Mucosa of stomach (tissue), 1 donor: ENCODE measurements around the gene RAB27B.

Experiments used
- H3K27me3 ChIP-seq: one replicate; pipeline ENCODE4 v1.7.0; 2013; ENCODE audit warnings: mild to moderate bottlenecking, low read length; ENCODE audit not compliant: control insufficient read depth, insufficient read depth
- H3K36me3 ChIP-seq: one replicate; pipeline ENCODE4 v1.7.0; 2013; ENCODE audit warnings: low read length; ENCODE audit not compliant: control insufficient read depth, insufficient read depth
- H3K4me1 ChIP-seq: one replicate; pipeline ENCODE4 v1.7.0; 2013; ENCODE audit warnings: mild to moderate bottlenecking, low read length; ENCODE audit not compliant: control insufficient read depth, insufficient read depth
- H3K4me3 ChIP-seq: one replicate; pipeline ENCODE4 v1.7.0; 2013; ENCODE audit warnings: low read length
- H3K9ac ChIP-seq: one replicate; pipeline ENCODE4 v1.7.0; 2013; ENCODE audit warnings: mild to moderate bottlenecking, low read length, moderate library complexity
- H3K9me3 ChIP-seq: one replicate; pipeline ENCODE4 v1.7.0; 2013; ENCODE audit warnings: mild to moderate bottlenecking, low read length, moderate library complexity; ENCODE audit not compliant: control insufficient read depth
- donor health status: Pancreatic carcinoma.

RAB27B gene

DNA sequence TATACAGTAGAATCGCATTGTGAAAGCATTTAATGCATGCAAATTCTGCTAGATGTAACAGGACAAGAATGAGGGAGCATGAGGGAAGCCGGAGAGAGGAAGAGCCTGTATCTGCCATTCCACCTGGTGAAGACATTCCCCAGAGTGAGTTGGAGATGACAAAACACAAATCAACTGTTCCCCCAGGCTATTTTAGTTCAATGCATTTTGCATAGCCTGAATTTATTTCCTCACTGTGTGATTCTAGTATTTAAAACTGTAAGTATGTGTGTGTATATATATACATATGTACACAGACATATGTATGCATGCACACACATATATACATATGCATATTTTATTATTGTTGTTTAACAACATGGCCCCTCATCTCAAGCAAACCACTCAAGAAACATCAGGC lies 76.3 kb downstream of the RAB27B start:
- Histone ChIP-seq H3K9ac (no peak overlapping the region), H3K36me3 (no peaks in the 10 kb centered on the region), H3K27me3 (no peaks in the 10 kb centered on the region), H3K9me3 (no peaks in the 10 kb centered on the region), H3K4me3 (no peak overlapping the region), H3K4me1 (no peaks in the 10 kb centered on the region)

DNA sequence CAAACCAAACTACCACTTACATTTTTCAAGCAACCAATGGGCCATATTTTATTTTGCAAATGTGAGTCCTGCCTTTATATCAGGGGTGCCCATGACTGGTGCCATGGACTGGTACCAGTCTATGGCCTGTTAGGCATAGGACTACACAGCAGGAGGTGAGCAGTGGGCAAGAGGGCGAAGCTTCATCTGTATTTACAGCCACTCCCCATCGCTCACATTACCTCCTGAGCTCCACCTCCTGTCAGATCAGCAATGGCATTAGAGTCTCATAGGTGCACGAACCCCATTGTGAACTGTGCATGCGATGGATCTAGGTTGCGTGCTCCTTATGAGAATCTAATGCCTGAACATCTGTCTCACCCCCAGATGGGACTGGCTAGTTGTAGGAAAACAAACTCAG lies 77.4 kb downstream of the RAB27B start:
- Histone ChIP-seq H3K36me3 (no peaks in the 10 kb centered on the region), H3K9ac (no peak overlapping the region), H3K9me3 (no peaks in the 10 kb centered on the region), H3K4me3 (no peak overlapping the region), H3K4me1 (no peaks in the 10 kb centered on the region), H3K27me3 (no peaks in the 10 kb centered on the region)

DNA sequence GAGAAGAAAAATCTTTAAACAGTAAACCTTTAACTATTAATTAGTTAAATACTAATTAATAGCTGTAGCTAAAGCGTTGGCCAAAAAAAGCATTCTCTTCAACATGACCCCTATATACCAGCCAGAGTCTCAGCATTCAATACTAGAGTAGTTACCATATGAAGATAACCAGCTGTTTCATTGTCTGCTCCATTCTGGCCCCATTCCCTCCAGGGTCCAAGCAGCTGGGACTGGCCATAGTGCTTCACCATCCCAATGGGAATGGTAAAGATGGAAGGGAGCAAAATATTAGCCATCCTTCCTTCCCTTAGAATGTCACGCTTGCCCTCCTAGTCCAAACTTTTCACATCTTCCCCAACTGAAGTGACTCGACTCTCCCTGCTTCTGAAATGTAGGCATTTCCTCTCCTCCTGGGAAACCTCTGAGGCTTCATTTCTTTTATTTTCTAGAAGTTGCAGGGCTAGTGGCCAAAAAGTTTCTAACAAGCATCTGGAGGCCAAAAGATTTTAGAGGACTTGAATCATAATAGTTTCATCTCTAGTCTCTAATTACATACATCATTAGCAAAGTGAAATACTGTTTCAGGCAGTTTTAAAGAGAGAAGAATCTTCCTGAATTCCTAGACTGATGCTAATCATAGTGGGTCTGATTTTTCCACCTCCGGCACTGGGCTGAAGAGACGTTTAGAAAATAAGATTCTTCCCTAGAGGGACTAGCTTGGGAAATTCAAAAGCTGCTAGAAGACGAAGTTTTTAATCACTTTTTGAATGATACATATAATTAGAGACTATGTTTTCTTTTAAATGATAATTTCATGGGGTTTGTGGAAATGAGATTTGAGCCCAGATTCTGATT lies 78.3 kb downstream of the RAB27B start:
- Histone ChIP-seq H3K9me3 (no peaks in the 10 kb centered on the region), H3K36me3 (no peaks in the 10 kb centered on the region), H3K4me1 (no peaks in the 10 kb centered on the region), H3K27me3 (no peaks in the 10 kb centered on the region), H3K9ac (no peak overlapping the region), H3K4me3 (no peak overlapping the region)

DNA sequence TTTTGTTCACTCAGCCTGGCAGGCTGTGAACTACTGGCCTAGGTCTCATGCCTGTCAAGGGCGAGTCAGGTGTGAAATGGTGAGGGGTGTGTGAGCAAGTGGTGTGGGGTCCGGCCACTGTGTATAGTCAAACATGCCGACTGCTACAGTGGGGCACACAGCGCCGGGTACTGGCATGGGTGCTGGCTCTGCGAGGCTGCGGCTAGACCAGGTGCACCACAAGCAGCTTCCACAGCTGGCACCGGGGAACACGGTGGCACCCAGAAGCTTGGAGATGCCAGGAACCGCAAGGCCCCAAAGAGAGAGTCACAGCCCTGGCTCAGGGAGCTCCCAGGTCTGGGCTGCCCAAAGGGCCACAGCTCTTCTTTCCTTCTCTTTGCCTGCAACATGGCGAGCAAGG lies 81.3 kb downstream of the RAB27B start:
- Histone ChIP-seq H3K4me1 (no peaks in the 10 kb centered on the region), H3K9ac (no peak overlapping the region), H3K27me3 (no peaks in the 10 kb centered on the region), H3K4me3 (no peak overlapping the region), H3K9me3 (no peaks in the 10 kb centered on the region), H3K36me3 (no peaks in the 10 kb centered on the region)

DNA sequence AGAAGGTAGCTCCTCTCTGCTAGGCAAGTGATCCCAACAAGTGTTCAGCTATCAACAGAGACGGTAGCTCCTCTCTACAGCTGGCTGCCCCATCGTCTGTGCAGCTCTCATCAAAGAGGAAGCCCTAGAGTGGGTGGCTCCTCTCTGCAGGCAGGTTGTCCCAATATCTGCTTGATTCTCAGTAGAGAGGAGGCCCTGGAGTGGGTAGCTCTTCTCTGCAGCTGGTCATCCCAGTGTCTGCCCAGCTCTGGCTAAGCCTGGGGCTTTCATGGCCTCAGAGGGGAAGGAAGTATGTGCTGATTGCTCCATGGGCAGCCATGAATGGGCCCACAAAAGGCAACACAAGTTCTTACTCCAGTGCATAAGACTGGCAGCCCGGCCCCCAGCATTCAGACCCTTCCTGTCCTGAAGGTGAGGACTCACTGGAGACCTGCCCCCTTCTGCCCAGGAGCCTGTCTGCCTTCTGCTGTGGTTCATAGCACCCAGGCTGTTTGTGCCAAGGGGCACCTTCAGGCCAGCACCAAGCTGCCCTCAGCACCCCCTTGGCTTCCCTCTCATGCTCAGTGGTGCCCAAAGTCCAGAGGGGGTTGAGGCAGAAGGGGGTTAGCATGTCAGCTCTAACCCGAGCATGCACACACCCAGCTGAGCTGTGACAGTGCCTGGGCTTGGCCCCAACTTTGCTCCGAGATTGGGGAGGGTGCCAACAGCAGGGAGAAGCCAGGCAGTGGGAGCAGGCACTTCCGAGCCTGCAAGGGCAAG lies 82.1 kb downstream of the RAB27B start:
- H3K9me3 ChIP-seq, result no peaks in the 10 kb centered on the region
- no peaks in the 10 kb centered on the region for H3K36me3 ChIP-seq

DNA sequence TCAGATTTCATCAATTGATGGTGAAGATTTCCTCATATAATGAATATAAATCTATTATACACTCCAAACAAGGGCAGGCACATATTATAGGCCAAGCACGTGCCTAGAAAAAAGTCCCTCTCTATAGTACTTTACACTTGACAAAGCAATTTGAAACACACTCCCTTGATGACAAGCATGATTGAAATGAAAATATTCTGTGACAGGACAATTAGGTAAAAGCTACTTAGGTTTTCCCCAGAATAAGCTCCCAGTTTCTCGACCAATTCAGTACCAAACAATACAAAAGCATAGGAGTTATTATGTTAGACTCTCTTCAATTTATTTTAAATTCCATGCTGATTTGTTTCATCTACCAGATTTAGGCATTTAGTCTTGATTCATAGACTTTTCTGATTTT lies 83.3 kb downstream of the RAB27B start:
- H3K27me3 ChIP-seq, result no peaks in the 10 kb centered on the region
- H3K4me1 ChIP-seq, result no peaks in the 10 kb centered on the region
- no peak overlapping the region for H3K4me3 ChIP-seq
- H3K9ac ChIP-seq, result no peak overlapping the region
- H3K36me3 ChIP-seq, result no peaks in the 10 kb centered on the region
- no peaks in the 10 kb centered on the region for H3K9me3 ChIP-seq

More for the DNA sequence above, 82.1 kb downstream of the RAB27B start:
- Histone ChIP-seq H3K4me3 (no peak overlapping the region), H3K27me3 (no peaks in the 10 kb centered on the region), H3K9ac (no peak overlapping the region), H3K4me1 (no peaks in the 10 kb centered on the region)

DNA sequence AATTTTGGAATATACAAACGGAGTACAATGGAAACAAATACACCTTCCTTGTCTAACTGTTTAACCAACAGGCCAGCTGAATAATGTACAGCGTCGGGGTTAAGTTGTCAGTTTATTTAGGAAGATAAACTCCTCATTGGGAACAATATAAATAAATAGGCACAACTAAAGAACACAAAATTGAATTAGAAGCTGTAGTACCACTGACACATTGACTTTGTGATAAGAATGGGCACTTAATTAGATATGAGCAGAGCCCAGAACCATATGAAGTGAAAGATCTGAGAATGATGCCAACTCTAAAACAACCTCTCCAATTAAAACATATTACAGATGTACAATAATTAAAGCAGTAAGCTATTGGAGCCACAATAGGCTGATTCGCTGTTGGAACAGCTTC lies 86.5 kb downstream of the RAB27B start:
- no peaks in the 10 kb centered on the region for H3K36me3 ChIP-seq
- no peaks in the 10 kb centered on the region for H3K27me3 ChIP-seq
- H3K4me1 ChIP-seq, result no peaks in the 10 kb centered on the region
- H3K9ac ChIP-seq, result no peak overlapping the region
- H3K9me3 ChIP-seq, result no peaks in the 10 kb centered on the region
- H3K4me3 ChIP-seq, result no peak overlapping the region

DNA sequence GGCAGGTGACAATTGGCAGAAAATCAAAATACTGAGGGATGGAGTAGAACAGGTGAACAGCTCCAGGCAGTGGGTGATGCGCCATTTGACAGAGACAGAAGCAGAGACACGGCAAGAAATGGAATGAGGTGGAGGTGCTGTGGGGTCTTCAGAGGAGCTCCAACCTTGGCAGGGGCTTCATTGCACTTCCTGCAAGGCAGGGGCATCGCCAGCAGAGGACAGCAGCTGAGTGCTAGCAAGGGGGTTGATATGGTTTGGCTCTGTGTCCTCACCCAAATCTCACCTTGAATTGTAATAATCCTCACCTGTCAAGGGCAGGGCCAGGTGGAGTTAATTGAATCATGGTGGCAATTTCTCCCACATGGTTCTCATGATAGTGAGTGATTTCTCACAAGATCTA lies 88.2 kb downstream of the RAB27B start:
- no peaks in the 10 kb centered on the region for H3K4me1 ChIP-seq
- no peaks in the 10 kb centered on the region for H3K36me3 ChIP-seq
- H3K9ac ChIP-seq, result no peak overlapping the region
- no peaks in the 10 kb centered on the region for H3K27me3 ChIP-seq
- no peaks in the 10 kb centered on the region for H3K9me3 ChIP-seq
- no peak overlapping the region for H3K4me3 ChIP-seq

DNA sequence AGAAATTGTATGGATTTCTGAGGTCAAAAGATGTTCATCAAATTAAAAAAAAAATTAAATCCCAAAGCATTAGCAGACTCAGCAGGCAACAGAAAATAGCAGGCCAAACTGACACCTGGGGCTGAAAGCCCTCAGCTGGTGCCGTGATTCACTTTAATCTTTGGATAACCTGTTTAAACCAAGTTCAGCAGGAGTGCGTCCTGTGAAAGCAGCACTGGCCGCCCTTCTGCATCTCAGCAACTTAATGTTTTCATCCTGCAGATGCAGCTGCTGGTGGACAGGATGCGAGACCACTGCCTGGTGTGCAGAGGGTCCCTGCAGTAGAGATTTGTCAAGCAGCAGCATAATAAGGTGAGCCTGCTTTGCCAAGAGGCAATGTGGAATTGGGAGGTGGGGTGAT lies 89.8 kb downstream of the RAB27B start:
- Histone ChIP-seq H3K9me3 (no peaks in the 10 kb centered on the region), H3K27me3 (no peaks in the 10 kb centered on the region), H3K9ac (no peak overlapping the region), H3K4me3 (no peak overlapping the region), H3K4me1 (no peaks in the 10 kb centered on the region), H3K36me3 (no peaks in the 10 kb centered on the region)

DNA sequence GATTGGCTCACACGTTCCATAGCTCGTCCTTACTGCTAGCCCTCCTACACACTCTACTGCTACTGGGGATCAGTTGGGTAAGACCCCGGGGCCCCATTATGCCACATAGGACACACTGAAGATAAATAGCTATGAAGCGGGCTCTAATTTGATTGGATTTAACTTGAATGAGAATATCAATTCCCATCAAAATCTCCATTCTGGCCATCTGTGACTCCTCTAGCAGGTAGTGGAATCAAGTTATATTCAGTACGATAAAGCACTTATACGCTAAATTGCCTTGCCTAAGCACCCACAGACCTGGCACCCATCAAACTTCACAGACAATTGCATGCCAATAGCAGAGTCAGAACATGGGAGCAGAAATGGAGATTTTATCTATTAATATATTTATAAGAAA lies 91.1 kb downstream of the RAB27B start:
- Histone ChIP-seq H3K27me3 (no peaks in the 10 kb centered on the region), H3K4me1 (no peaks in the 10 kb centered on the region), H3K9ac (no peak overlapping the region), H3K9me3 (no peaks in the 10 kb centered on the region), H3K36me3 (no peaks in the 10 kb centered on the region), H3K4me3 (no peak overlapping the region)

DNA sequence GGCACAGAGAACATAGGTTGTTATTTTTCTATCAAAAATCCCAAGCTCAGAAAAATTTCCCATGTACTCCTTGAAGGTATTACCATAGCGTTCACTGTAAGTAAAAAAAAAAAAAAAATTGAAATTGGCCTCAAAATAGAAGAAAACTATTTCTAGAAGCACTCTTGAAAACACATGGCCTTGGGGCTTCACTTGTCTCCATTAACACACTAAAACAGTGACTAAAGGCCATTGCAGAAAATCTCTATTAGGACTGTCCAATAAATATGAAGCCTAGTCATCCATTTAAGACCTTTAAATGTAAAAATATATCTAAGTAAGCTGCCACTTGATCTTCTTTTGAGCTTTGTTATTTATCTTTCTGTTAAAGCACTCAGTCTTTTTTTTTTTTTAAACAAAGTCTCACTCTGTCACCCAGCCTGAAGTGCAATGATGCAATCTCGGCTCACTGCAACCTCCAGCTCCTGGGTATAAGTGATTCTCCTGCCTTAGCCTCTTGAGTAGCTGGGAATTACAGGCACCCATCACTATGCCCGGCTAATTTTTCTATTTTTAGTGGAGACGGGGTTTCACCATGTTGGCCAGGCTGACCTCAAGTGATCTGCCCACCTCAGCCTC lies 95.2 kb downstream of the RAB27B start:
- Histone ChIP-seq H3K36me3 (no peaks in the 10 kb centered on the region), H3K27me3 (no peaks in the 10 kb centered on the region), H3K9me3 (no peaks in the 10 kb centered on the region), H3K4me1 (no peaks in the 10 kb centered on the region), H3K9ac (no peak overlapping the region), H3K4me3 (no peak overlapping the region)

DNA sequence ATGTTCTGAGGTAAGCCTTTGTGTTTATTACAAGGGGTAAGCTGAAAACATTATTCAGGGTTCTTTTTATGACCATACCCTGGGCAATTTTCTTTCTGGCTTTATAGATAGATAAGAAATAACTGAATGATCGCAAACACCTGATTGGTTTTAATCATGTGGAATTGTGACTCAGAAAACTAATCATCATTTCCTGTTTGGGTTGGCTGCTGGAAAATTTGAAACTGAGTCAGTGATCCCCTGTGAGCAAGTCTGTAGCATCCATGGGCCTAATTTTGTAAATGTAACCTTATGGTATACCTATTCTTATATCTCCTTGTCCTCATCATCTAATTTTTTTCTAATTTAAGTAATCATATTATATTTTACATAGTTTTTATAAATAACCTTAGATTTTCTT lies 96.7 kb downstream of the RAB27B start:
- Histone ChIP-seq H3K36me3 (no peaks in the 10 kb centered on the region), H3K4me3 (no peak overlapping the region), H3K9me3 (no peaks in the 10 kb centered on the region), H3K27me3 (no peaks in the 10 kb centered on the region), H3K9ac (no peak overlapping the region), H3K4me1 (no peaks in the 10 kb centered on the region)
